Mammary epithelial cell (primary cell): ENCODE results near the gene PSMD12.
"Not testable (repeated sequence)": the region's sequence is repeated elsewhere in the genome, so short reads cannot be mapped to it uniquely, and the experiment has no call there.

ENCODE experiments used
- EZH2 ChIP-seq: IDR thresholded peaks from 2 replicates; pipeline ENCODE4 v1.6.1; 2012; ENCODE audit warnings: low read length, inconsistent platforms, borderline replicate concordance
- TF ChIP-seq, protein P1 (sequence below), 2 donors: IDR thresholded peaks in 1 of 2; conservative IDR thresholded peaks in 1 of 2; 2 replicates each; pipeline ENCODE4 v1.5.1; 2011 to 2012; ENCODE audit warnings: inconsistent platforms in 2 of 2, low read length in 2 of 2, mild to moderate bottlenecking in 2 of 2, control low read depth in 1 of 2, low read depth in 1 of 2; ENCODE audit not compliant: insufficient read depth in 1 of 2; ENCODE audit errors: extremely low read depth in 1 of 2

DNA sequence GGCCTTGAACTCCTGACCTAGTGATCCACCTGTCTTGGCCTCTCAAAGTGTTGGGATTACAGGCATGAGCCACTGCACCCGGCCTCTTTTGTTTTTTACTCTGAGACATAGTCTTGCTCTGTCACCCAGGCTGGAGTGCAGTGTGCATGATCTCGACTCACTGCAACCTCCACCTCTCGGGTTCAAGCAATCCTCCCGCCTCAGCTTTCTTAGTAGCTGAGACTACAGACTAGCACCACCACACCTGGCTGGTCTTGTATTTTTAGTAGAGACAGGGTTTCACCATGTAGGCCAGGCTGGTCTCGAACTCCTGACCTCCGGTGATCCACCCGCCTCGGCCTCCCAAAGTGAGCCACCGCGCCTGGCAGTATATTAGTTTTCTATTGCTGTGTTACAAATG, 22.2 kb upstream of the PSMD12 start:
- TF ChIP-seq, protein P1, sequence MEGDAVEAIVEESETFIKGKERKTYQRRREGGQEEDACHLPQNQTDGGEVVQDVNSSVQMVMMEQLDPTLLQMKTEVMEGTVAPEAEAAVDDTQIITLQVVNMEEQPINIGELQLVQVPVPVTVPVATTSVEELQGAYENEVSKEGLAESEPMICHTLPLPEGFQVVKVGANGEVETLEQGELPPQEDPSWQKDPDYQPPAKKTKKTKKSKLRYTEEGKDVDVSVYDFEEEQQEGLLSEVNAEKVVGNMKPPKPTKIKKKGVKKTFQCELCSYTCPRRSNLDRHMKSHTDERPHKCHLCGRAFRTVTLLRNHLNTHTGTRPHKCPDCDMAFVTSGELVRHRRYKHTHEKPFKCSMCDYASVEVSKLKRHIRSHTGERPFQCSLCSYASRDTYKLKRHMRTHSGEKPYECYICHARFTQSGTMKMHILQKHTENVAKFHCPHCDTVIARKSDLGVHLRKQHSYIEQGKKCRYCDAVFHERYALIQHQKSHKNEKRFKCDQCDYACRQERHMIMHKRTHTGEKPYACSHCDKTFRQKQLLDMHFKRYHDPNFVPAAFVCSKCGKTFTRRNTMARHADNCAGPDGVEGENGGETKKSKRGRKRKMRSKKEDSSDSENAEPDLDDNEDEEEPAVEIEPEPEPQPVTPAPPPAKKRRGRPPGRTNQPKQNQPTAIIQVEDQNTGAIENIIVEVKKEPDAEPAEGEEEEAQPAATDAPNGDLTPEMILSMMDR (conservative IDR thresholded peaks at IDR 0.05 in 1 of 2, IDR thresholded peaks at IDR 0.05 in 1 of 2; ENCODE audit: extremely low read depth in 1 of 2, insufficient read depth in 1 of 2, low read depth in 1 of 2, low read length in 2 of 2) = not testable (repeated sequence)
- TF ChIP-seq EZH2 = not testable (repeated sequence)
